ENCODE data around the gene TCF25. TPM values are rescaled to one million over a fixed set of nuclear protein-coding genes. Genes with fewer than 3 reads are reported as not detected.
"Not testable (repeated sequence)": the region's sequence is repeated elsewhere in the genome, so short reads cannot be mapped to it uniquely, and the experiment has no call there.

The TCF25 gene
- total RNA-seq, 1 donor from 2014 or later: 177 TPM

DNA sequence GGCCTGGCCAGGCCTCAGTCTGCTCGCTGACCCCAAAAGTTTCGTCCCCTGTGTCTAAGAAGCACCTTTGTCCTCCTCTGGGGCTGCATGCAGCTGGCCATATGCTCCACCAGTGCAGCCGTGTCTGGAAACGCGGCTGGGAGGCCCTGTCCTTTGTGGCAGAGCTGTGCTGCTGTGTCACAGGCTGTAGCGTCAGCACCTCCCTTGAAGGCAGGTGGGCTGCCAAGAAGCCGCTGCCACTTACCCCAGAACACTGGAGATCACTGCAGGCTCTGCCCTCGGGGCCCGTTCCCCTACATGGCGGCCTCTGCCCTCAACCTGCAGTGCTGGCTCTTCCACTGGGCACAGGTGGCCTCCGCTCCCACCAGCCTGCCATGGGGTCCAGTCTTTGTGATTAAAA, 29.6 kb downstream of the TCF25 start:
- FAIRE-seq (no peak), DNase-seq (ENCODE audit: low spot score in 2 of 2) (no peak)

DNA sequence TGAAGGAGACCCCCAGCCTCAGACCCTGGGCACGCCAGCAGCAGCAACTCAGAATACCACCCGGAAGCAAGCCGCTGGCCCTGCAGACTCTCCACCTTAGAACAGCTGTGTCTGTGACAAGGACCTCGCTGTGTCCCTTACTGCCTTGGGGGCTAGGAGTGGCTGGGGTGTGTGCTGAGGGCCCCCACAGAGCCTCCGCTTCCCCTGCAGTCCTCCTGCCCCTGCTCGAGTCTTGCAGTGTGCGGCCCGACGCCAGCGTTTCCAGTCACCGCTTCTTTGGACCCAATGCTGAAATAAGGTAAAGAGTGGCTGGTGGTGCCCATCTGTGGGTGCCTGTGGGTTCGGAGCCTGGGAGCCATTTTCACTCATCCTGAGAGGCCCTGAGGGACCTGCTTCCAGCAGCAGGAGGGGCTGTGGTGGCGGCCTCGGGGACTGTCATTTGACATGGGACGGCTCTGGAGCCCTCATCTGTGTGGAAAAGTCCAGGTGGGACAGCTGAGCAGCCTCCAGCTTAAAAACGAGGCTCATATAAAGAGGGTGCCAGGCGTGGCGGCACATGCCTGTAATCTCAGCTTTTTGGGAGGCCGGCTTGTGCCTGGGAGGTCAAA, 30.6 kb downstream of the TCF25 start:
- DNase-seq (ENCODE audit: low spot score in 2 of 2): no peak
- FAIRE-seq: no peak

DNA sequence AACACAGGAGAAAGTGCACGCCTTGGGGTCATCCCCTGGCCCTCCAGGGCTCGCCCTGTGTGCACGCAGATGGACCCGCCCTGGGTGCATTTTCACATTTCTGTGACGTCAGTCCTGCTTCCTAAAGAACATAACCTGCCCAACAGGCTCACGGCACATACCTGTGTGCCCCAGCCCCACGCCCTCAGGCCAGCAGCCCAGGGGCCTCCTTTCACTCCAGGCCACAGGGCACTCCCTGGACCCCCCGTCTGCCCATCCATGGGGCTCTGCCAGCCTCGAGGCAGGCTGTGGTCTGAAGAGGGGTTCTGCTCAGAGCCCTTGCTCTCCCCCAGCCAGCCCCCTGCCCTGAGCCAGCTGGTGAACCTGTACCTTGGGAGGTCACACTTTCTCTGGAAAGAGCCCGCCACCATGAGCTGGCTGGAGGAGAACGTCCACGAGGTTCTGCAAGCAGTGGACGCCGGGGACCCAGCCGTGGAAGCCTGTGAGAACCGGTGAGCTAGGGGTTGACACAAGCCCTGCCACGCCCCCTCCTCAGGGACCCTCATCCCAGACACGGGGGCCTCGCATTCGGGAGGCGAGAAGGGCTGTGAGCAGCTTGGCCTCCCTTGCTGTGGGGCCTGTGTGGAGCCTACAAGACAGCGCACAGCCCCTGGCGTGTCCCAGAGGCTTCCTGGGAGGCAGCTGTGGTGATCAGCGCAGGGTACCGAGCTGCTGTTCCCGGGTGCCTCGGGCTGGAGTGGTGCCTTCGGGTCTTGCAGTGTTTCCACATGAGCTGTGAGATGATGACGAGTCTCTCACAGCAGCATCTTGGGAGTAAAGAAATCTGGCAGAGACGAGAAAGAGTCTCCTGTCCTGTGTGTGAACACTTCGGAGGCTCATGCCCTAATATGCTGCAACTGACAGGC, 31.5 kb downstream of the TCF25 start:
- FAIRE-seq: no peak
- DNase-seq (ENCODE audit: low spot score in 2 of 2): no peak

DNA sequence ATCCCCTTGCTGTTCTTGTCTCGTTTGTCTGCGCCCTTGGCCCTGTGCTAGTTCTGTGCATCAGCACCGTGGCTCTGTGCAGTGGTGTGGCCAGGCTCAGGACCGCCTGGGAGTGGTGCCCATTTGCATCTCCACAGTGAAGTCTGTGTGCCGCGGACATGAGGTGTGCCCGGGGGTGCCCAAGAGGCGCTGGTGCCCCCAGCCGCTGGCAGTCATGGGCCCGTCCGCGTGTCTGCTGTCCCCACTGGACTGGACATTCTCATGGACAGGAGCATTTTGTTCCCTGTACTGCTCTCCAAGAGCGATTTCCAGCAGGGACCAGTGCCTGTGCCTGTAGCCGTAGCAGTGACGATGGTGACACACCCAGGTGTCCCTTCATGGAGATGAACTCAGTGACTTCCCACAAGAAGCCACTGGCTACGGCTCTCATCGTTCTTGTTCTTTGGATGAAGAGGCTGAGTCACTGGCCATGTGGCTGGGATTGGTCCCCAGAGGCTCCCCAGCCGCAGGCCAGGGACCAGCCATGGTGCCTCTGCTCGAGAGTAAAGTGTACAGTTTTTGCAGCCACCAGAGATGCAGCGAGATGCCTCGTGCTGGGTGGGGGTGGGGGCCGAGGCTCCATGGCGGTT, 32.2 kb downstream of the TCF25 start:
- no peak for DNase-seq (ENCODE audit: low spot score in 2 of 2)
- no peak for FAIRE-seq

DNA sequence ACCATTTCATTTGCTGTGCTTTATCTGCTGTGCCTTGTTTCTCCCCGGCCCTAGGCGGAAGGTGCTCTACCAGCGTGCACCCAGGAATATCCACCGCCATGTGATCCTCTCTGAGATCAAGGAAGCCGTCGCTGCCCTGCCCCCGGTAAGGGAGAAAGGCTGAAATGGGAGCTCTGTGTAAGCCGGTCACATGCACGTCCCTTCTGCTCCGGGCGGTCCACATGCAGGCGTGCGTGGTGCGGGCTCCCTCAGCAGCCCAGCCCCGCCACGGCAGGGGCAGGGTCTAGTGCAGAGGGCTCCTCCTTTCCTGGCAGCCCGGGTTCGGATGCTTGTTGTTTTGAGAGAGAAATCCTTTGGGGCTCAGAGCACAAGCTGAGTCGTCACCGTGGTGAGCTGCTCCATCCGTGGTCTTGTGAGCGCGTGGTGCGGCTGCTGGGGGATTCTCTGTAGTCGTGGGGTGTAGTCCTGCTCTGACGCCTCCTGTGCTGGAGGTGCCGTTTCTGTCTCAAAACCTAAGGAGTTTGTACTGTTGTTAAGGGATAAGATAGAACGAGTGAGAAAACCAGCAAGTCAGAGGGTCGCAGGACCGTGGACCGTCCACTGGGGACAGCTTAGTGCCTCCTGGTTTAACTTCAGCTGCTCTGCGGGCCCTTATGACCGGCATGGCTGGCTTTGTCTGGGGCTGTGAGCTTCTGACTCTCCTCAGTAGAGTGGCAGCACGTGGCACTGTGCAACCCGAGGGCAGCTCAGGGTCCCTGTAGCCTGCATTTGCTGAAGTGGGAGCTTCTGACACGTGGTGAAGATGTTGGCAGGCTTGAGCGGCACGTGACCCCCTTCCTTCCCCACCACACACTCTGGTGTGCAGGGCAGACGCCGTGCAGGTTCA, 33.0 kb downstream of the TCF25 start:
- FAIRE-seq: no peak
- no peak for DNase-seq (ENCODE audit: low spot score in 2 of 2)

DNA sequence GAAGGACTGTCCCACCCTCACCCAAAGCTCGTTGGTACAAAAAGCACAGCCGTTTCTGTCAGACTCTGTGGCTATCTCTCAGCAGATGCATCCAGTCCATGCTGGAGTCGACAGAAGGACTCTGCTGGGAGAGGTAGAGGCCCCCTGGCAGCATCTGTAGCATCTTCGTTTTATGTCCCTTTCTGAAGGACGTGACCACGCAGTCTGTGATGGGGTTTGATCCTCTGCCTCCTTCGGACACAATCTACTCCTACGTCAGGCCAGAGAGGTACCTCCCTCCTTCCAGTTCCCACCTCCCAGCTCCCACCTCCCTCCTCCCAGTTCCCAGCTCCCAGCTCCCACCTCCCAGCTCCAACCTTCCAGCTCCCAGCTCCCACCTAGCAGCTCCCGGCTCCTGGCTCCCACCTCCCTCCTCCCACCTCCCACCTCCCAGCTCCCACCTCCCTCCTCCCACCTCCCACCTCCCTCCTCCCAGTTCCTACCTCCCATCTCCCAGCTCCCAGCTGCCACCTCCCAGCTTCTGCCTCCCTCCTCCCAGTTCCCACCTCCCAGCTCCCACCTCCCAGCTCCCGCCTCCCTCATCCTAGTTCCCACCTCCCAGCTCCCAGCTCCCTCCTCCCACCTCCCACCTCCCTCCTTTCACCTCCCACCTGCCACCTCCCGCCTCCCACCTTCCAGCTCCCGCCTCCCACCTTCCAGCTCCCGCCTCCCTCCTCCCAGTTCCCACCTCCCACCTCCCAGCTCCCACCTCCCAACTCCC, 33.8 kb downstream of the TCF25 start:
- no peak for FAIRE-seq
- no peak for DNase-seq (ENCODE audit: low spot score in 2 of 2)

DNA sequence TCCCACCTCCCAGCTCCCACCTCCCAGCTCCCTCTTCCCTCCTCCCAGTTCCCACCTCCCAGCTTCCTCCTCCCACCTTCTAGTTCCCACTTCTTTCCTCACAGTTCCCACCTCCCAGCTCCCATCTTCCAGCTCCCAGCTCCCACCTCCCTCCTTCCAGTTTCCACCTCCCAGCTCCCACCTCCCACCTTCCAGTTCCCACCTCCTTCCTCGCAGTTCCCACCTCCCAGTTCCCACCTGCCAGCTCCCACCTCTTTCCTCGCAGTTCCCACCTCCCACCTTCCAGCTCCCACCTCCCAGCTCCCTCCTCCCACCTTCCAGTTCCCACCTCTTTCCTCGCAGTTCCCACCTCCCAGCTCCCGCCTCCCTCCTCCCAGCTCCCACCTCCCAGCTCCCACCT, 34.8 kb downstream of the TCF25 start:
- FAIRE-seq: no peak
- DNase-seq (ENCODE audit: low spot score in 2 of 2): no peak

DNA sequence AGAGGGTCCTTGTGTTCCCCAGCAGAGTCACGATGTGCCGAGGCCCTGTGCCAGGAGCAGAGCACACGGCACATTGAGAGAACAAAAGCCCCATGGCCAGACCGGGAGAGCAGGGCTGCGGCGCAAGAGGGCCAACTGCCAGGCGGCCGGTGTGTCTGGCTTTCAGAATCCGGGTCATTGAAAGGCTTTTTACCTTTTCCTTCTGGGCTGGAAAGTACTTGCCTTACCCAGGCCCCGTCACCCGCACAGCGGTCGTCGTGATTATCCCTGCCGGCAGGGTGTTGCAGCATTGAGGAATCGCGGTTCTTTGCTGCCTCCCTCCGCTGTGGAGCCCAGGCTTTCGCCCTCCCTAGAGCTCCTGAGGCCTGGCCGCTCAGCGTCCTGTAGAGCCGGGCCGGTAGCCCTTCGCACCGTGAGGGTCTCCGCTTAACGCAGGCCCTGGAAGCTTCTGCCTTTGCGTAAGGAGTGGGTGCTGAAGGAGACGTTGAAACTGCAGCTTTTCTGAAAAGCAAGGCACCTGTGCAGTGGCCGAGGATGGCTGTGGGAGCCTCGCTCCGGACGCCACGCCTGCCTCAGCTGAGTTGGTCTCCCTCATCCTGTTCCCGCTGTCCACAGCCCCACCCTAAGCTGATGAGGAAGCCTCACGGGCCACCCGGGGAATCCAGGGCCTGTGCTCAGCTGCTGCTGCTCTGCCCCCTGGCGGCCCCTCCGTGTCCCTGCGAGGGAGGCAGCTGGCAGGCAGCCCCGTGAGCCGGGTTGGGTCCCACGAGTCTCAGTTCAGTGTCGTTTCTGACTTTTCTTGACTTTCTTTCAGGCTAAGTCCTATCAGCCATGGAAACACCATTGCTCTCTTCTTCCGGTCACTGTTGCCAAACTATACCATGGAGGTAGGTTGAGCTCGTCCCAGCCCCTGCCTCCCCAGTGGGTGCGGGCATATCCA, 36.7 kb downstream of the TCF25 start:
- peak; percentile 77 to 87 for DNase-seq (ENCODE audit: low spot score in 2 of 2)
- no peak for FAIRE-seq

DNA sequence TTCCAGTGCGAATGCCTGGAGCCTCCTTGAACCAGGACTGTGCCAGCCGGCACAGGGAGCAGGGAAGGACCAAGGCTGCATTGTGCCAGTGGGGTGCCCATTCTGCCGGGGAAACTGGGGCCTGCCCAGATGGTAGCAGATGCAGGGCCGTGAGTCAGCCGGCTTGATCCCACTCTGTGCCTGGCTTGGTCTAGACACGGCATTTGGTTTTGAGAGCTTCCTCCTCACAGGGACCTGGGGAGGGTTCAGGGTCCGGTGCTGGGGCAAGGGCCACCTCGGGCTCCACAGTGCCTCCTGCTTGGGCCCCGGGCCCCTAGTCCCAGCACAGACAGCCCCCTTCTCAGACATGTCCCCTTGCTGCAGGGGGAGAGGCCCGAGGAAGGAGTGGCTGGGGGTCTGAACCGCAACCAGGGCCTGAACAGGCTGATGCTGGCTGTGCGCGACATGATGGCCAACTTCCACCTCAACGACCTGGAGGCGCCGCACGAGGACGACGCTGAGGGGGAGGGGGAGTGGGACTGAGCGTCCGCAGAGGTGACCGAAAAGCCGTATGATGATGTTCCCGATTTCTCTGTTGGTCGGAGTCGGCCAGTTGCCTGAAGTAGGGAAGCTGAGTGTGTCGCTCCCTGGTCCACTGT, 37.4 kb downstream of the TCF25 start:
- no peak for DNase-seq (ENCODE audit: low spot score in 2 of 2)
- no peak for FAIRE-seq

DNA sequence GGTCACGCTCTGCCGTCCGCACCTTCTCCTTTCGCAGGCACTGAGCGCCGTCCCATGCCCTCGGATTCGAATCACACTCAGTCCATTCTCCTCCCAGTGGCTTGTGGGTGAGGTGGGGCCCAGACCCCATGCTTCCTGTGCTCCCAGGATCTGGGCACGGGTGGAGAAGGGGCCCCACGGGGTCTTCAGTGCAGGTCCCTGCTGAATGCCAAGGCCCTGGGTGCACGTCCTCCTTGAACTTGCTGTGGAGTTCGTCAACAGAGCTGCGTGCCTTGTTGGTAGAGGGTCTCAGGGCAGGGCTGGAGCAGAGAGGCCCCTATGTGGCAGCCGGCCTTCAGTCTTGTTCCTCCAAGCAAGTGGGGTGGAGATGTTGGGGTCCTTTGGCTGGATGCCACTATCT, 38.0 kb downstream of the TCF25 start:
- FAIRE-seq: no peak
- no peak for DNase-seq (ENCODE audit: low spot score in 2 of 2)

DNA sequence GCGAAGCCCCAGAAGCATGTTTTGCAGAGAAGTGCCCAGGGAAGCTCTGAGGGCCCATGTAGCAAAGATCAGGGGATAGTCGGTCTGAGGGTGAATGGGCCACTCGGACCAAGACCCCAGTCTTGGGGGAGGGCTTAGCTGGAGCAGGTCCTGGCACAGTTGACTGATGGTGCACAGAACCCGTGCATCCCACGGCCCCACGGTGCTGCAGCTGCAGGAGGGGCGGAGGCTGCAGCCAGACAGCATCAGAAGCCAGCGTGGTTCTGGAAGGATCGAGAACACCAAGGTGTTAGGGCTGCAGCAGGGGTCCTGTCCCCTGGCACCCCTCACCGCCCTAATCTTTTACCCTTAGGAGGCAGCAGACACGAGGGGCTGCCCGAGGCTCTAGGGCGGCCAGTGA, 38.8 kb downstream of the TCF25 start:
- no peak for FAIRE-seq
- DNase-seq (ENCODE audit: low spot score in 2 of 2): no peak

DNA sequence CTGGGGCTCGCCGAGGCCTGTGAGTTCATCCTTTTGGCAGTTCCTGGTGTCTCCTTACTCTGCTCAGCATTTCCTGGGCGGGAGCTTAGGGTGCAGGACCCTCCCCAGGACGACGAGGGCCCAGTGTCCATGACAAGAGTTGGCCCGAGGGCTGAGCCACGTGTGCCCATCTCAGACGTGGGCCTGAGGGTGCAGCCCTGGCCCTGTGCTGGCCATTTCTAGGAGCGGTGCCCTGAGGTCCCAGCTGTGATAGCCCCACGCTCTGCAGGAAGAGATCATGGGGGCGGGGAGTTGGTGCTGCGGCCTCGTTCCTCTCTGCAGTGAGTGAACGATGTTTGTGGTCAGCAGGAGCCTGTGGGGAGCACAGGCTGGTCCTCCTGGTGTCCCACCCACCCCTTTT, 39.2 kb downstream of the TCF25 start:
- FAIRE-seq (no peak), DNase-seq (ENCODE audit: low spot score in 2 of 2) (no peak)

DNA sequence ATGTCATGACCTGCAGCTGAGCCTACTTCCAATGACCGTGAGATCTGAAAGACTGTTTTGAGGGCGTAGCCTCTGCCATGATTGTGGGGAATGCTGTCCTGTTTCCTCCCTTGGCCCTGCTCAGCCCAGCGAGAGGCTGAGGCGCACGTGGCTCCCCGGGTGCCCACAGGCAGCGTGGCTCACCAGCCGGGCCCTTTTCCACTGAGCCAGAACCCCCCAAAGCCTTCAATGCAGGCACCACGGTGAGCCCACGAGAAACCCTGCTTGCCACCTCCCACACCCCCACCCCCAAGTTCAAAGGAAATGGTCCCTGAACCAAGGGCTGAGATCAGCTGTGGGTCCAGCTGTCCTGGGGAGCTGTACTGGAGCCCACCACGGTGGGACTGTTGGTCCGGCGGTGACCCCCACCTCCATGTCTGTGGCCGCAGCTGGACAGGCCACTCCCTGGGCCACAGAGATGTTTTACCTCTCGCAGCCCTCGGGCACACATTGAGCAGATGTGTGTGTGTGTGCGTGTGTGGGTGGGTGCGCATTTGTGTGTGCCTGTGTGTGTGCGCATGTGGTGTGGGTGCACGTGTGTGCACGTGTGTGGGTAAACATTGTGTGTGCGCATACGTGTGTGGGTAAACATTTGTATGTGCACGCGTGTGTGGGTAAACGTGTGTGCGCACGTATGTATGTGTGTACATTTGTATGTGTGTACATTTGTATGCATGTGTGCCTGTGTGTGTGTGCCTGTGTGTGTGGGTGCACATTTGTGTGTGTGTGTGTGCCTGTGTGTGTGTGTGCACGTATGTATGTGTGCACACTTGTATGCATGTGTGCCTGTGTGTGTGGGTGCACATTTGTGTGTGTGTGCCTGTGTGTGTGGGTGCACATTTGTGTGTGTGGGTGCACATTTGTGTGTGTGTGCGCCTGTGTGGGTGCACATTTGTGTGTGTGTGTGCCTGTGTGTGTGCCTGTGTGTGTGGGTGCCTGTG, 40.3 kb downstream of the TCF25 start:
- no peak for FAIRE-seq
- no peak for DNase-seq (ENCODE audit: low spot score in 2 of 2)

DNA sequence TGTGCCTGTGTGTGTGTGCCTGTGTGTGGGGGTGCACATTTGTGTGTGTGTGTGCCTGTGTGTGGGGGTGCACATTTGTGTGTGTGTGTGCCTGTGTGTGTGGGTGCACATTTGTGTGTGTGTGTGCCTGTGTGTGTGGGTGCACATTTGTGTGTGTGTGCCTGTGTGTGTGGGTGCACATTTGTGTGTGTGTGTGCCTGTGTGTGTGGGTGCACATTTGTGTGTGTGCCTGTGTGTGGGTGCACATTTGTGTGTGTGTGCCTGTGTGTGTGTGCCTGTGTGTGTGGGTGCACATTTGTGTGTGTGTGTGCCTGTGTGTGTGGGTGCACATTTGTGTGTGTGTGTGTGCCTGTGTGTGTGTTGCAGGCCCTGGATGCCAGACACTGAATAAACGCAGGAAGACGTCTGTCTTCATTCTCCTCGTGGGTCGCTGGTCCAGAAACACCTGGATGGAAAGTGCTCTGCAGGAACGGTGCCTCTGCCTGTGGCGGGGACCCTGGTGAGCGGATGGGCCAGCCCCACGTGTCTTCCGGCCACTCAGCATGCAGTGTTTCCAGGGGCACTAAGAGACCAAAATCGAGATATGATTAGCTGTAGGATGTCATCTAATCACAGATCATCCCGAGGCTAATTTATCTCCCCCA, 41.4 kb downstream of the TCF25 start:
- DNase-seq (ENCODE audit: low spot score in 2 of 2); FAIRE-seq: not testable (repeated sequence)

DNA sequence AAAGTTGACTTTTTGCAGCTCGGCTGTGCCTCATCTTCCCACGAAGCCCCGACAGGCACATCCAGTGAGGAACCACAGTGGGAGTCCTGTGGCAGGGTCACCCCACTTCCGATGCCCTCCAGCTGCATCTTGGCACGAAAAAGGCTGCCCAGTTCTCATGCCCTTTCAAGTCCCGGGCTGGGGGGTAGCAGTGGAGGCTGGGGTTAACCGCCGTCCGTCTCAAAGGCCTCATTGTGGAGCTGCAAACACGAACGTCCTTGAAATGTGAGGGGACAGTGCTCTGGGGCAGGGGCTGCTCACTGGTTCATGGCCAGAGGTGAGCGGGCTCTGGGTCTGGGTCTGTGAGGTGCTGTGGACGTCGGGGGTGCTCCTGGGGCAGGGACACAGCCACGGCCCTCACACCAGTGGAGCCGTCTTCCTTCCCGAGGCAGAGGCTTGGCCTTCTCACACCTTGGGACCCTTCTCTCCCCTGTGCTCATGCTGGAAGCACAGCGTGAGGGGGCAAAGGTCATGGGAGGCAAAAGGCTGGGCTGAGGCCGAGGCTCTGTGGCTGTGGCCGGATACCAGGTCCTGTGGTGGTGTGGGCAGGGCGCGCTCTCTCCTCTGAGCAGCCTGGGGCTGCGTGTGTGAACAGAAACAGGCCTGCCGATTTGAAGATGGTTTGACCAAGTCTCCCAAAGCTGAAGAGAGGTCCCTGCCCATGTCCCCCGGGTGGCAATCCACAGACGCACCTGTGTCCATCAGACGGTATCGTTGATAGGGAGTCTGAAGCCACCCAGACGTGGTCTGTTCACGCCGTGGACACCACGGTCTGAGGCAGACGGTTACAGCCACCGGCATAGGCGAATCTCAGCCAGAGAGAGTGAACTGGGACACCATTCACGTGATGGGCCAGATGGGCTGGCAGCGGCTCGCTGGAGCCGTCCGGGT, 42.2 kb downstream of the TCF25 start:
- DNase-seq (ENCODE audit: low spot score in 2 of 2): peak in 1 of 2 donors; percentile 29
- no peak for FAIRE-seq

Measured in frontal cortex (tissue), 4 donors.